Liver (tissue), 9 donors: ENCODE measurements around the gene PIWIL4. TPM values are rescaled to one million over a fixed set of nuclear protein-coding genes. Genes with fewer than 3 reads are reported as not detected.

Experiments
- DNase-seq: peaks from one replicate; pipeline ENCODE4 v3.0.0-alpha.2; 2017; ENCODE audit warnings: low spot score
- H3K27ac ChIP-seq, 2 donors: one replicate each; pipeline ENCODE4 v1.7.0; 2013; ENCODE audit warnings: inconsistent platforms in 2 of 2, low read length in 2 of 2, control low read depth in 1 of 2, low read depth in 1 of 2, mild to moderate bottlenecking in 1 of 2
- H3K27me3 ChIP-seq, 4 donors: one replicate each; pipeline versions ENCODE4 v1.6.1 to v1.7.0; 2013; ENCODE audit warnings: low read length in 3 of 4, inconsistent platforms in 1 of 4, mild to moderate bottlenecking in 1 of 4, moderate library complexity in 1 of 4; ENCODE audit not compliant: control insufficient read depth in 4 of 4, insufficient read depth in 4 of 4
- H3K36me3 ChIP-seq, 4 donors: one replicate each; pipeline versions ENCODE4 v1.6.1 to v1.7.0; 2013; ENCODE audit warnings: low read length in 3 of 4, mild to moderate bottlenecking in 3 of 4, low read depth in 1 of 4, moderate library complexity in 1 of 4; ENCODE audit not compliant: control insufficient read depth in 4 of 4, insufficient read depth in 3 of 4
- H3K4me1 ChIP-seq, 4 donors: one replicate each; pipeline versions ENCODE4 v1.6.1 to v1.7.0; 2013; ENCODE audit warnings: low read length in 3 of 4, mild to moderate bottlenecking in 3 of 4, moderate library complexity in 1 of 4; ENCODE audit not compliant: control insufficient read depth in 4 of 4, insufficient read depth in 4 of 4
- H3K4me3 ChIP-seq, 3 donors: one replicate each; pipeline versions ENCODE4 v1.6.1 to v1.7.0; 2013; ENCODE audit warnings: low read length in 3 of 3, control low read depth in 1 of 3, low read depth in 1 of 3, mild to moderate bottlenecking in 1 of 3
- H3K9ac ChIP-seq, 2 donors: one replicate each; pipeline ENCODE4 v1.7.0; 2013; ENCODE audit warnings: low read length in 2 of 2, mild to moderate bottlenecking in 2 of 2, moderate library complexity in 2 of 2, control low read depth in 1 of 2, low read depth in 1 of 2
- H3K9me3 ChIP-seq, 4 donors: one replicate each; pipeline versions ENCODE4 v1.6.1 to v1.7.0; 2013; ENCODE audit warnings: low read length in 3 of 4; ENCODE audit not compliant: control insufficient read depth in 4 of 4
- EGR1 ChIP-seq, 2 donors: IDR thresholded peaks; 2 replicates each; pipeline ENCODE4 v1.6.1; 2016 to 2018; ENCODE audit warnings: antibody characterized with exemption in 2 of 2, low read depth in 2 of 2
- FOXA1 ChIP-seq: IDR thresholded peaks from 2 replicates; pipeline ENCODE4 v1.6.1; 2016; ENCODE audit warnings: antibody characterized with exemption
- FOXA2 ChIP-seq: IDR thresholded peaks from 2 replicates; pipeline ENCODE4 v1.6.1; 2016; ENCODE audit warnings: antibody characterized with exemption
- GABPA ChIP-seq, 2 donors: IDR thresholded peaks in 1 of 2; conservative IDR thresholded peaks in 1 of 2; 2 replicates each; pipeline ENCODE4 v1.6.1; 2016; ENCODE audit warnings: antibody characterized with exemption in 2 of 2, mild to moderate bottlenecking in 1 of 2, moderate library complexity in 1 of 2
- HNF4A ChIP-seq, 2 donors: conservative IDR thresholded peaks; 2 replicates each; pipeline ENCODE4 v1.6.1; 2016; ENCODE audit warnings: antibody characterized with exemption in 2 of 2, mild to moderate bottlenecking in 2 of 2
- HNF4G ChIP-seq: IDR thresholded peaks from 2 replicates; pipeline ENCODE4 v1.6.1; 2016; ENCODE audit warnings: antibody characterized with exemption
- JUND ChIP-seq, 2 donors: IDR thresholded peaks; 2 replicates each; pipeline ENCODE4 v1.6.1; 2016; ENCODE audit warnings: antibody characterized with exemption in 2 of 2
- NR2F2 ChIP-seq: IDR thresholded peaks from 2 replicates; pipeline ENCODE4 v1.6.1; 2016; ENCODE audit warnings: antibody characterized with exemption
- RAD21 ChIP-seq, 2 donors: IDR thresholded peaks; 2 replicates each; pipeline ENCODE4 v1.6.1; 2016; ENCODE audit warnings: antibody characterized with exemption in 2 of 2, mild to moderate bottlenecking in 2 of 2
- RXRA ChIP-seq, 2 donors: IDR thresholded peaks; 2 replicates each; pipeline ENCODE4 v1.6.1; 2017 to 2018; ENCODE audit warnings: antibody characterized with exemption in 2 of 2, mild to moderate bottlenecking in 1 of 2
- SP1 ChIP-seq: IDR thresholded peaks from 2 replicates; pipeline ENCODE4 v1.6.1; 2018; ENCODE audit warnings: antibody characterized with exemption, mild to moderate bottlenecking
- TAF1 ChIP-seq: conservative IDR thresholded peaks from 2 replicates; pipeline ENCODE4 v1.6.1; 2016; ENCODE audit warnings: antibody characterized with exemption, mild to moderate bottlenecking
- YY1 ChIP-seq: IDR thresholded peaks from 2 replicates; pipeline ENCODE4 v1.6.1; 2016; ENCODE audit warnings: antibody characterized with exemption, mild to moderate bottlenecking
- WGBS: extraction: QIAGEN DNeasy Blood & Tissue Kit; methylation state at CpG from one replicate; pipeline ENCODE4 v1.1.7; 2013; 5-methylcytosine and 5-hydroxymethylcytosine counted together
- polyA plus RNA-seq, 2 donors: library from polyadenylated mRNA; stranded (reverse) in 1 of 2; unstranded in 1 of 2; fragments of 200-250 nt in 1 of 2; fragments of >200 nt in 1 of 2; fragmentation: Nextera tagmentation in 1 of 2; extraction: Ambion mirVana in 1 of 2; gene quantifications; one replicate each; pipeline versions ENCODE4 v1.2.1 to v1.2.3, GENCODE V29; 2013 to 2015
- total RNA-seq, 2 donors: library from RNA; depleted of rRNA; stranded (reverse); fragments of >200 nt; gene quantifications; one replicate each; pipeline ENCODE4 v1.2.3, GENCODE V29; 2014
- TF ChIP-seq, protein P1 (sequence below): fragments of 150-350 bp; IDR thresholded peaks from 2 replicates; pipeline ENCODE4 v1.5.1; 2017; ENCODE audit warnings: improper control_type of control experiment, low read depth, low read length; ENCODE audit not compliant: missing input control
- TF ChIP-seq, protein P2 (sequence below): IDR thresholded peaks from 2 replicates; pipeline ENCODE4 v1.6.1; 2016; ENCODE audit warnings: antibody characterized with exemption, mild to moderate bottlenecking
- TF ChIP-seq, protein P3 (sequence below): IDR thresholded peaks from 2 replicates; pipeline ENCODE4 v1.6.1; 2016; ENCODE audit warnings: antibody characterized with exemption
- TF ChIP-seq, protein P4 (sequence below): IDR thresholded peaks from 2 replicates; pipeline ENCODE4 v1.6.1; 2016; ENCODE audit warnings: antibody characterized with exemption
- TF ChIP-seq, protein P5 (sequence below): IDR thresholded peaks from 2 replicates; pipeline ENCODE4 v1.6.1; 2016; ENCODE audit warnings: antibody characterized with exemption
- donor health status: healthy.
- donor health status: healthy.
- donor health status: healthy.
- donor health status: healthy.
- donor health status: healthy.

The PIWIL4 gene
- total and polyA plus RNA-seq, 4 donors: 0.18 to 1.5 (median 0.51) TPM

DNA sequence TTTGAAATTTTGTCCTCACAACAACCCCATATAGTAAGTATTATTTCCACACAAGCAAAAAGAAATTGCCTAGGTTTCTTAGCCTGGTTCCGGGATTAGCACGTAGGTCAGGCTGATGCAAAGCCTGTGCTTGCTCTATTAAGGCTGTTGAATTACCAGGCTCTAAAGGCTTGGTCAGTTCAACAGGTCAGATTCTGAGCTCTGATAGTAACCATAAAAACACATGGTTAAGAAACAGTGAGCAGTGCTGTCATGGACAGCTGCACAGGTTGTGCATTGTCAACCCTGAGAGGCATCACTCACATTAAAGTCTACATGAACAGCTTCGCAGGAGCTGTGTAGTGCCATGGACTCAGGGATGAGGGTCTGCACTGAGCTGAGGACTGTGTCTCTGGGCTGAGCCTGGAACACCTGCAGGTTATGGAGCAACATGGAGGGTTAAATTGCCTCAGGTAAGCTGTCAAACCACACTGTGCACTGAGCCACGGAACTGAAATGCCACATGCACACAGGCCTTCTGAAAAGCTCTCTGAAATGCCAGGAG lies 98.0 kb downstream of the PIWIL4 start:
- TF ChIP-seq, protein P1, sequence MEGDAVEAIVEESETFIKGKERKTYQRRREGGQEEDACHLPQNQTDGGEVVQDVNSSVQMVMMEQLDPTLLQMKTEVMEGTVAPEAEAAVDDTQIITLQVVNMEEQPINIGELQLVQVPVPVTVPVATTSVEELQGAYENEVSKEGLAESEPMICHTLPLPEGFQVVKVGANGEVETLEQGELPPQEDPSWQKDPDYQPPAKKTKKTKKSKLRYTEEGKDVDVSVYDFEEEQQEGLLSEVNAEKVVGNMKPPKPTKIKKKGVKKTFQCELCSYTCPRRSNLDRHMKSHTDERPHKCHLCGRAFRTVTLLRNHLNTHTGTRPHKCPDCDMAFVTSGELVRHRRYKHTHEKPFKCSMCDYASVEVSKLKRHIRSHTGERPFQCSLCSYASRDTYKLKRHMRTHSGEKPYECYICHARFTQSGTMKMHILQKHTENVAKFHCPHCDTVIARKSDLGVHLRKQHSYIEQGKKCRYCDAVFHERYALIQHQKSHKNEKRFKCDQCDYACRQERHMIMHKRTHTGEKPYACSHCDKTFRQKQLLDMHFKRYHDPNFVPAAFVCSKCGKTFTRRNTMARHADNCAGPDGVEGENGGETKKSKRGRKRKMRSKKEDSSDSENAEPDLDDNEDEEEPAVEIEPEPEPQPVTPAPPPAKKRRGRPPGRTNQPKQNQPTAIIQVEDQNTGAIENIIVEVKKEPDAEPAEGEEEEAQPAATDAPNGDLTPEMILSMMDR: no peak
- TF ChIP-seq GABPA (IDR thresholded peaks at IDR 0.05 in 1 of 2, conservative IDR thresholded peaks at IDR 0.05 in 1 of 2) (no peak), FOXA2 (no peak), TAF1 (no peak), YY1 (no peak), SP1 (no peak), FOXA1 (no peak), JUND (IDR thresholded peaks at IDR 0.05) (no peak), HNF4A (conservative IDR thresholded peaks at IDR 0.05) (no peak), EGR1 (IDR thresholded peaks at IDR 0.05; ENCODE audit: low read depth in 2 of 2) (no peak), NR2F2 (no peak), HNF4G (no peak), RAD21 (IDR thresholded peaks at IDR 0.05) (no peak), RXRA (IDR thresholded peaks at IDR 0.05) (no peak)
- TF ChIP-seq, protein P2, sequence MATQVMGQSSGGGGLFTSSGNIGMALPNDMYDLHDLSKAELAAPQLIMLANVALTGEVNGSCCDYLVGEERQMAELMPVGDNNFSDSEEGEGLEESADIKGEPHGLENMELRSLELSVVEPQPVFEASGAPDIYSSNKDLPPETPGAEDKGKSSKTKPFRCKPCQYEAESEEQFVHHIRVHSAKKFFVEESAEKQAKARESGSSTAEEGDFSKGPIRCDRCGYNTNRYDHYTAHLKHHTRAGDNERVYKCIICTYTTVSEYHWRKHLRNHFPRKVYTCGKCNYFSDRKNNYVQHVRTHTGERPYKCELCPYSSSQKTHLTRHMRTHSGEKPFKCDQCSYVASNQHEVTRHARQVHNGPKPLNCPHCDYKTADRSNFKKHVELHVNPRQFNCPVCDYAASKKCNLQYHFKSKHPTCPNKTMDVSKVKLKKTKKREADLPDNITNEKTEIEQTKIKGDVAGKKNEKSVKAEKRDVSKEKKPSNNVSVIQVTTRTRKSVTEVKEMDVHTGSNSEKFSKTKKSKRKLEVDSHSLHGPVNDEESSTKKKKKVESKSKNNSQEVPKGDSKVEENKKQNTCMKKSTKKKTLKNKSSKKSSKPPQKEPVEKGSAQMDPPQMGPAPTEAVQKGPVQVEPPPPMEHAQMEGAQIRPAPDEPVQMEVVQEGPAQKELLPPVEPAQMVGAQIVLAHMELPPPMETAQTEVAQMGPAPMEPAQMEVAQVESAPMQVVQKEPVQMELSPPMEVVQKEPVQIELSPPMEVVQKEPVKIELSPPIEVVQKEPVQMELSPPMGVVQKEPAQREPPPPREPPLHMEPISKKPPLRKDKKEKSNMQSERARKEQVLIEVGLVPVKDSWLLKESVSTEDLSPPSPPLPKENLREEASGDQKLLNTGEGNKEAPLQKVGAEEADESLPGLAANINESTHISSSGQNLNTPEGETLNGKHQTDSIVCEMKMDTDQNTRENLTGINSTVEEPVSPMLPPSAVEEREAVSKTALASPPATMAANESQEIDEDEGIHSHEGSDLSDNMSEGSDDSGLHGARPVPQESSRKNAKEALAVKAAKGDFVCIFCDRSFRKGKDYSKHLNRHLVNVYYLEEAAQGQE: no peak
- TF ChIP-seq, protein P3, sequence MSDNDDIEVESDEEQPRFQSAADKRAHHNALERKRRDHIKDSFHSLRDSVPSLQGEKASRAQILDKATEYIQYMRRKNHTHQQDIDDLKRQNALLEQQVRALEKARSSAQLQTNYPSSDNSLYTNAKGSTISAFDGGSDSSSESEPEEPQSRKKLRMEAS: no peak
- TF ChIP-seq, protein P4, sequence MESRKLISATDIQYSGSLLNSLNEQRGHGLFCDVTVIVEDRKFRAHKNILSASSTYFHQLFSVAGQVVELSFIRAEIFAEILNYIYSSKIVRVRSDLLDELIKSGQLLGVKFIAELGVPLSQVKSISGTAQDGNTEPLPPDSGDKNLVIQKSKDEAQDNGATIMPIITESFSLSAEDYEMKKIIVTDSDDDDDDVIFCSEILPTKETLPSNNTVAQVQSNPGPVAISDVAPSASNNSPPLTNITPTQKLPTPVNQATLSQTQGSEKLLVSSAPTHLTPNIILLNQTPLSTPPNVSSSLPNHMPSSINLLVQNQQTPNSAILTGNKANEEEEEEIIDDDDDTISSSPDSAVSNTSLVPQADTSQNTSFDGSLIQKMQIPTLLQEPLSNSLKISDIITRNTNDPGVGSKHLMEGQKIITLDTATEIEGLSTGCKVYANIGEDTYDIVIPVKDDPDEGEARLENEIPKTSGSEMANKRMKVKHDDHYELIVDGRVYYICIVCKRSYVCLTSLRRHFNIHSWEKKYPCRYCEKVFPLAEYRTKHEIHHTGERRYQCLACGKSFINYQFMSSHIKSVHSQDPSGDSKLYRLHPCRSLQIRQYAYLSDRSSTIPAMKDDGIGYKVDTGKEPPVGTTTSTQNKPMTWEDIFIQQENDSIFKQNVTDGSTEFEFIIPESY: no peak
- TF ChIP-seq, protein P5, sequence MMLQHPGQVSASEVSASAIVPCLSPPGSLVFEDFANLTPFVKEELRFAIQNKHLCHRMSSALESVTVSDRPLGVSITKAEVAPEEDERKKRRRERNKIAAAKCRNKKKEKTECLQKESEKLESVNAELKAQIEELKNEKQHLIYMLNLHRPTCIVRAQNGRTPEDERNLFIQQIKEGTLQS: no peak
- no peak overlapping the region for H3K4me3 ChIP-seq
- WGBS: 92% methylated on average over 4 of the region's 4 CpGs
- DNase-seq: no peak
- H3K27me3 ChIP-seq: no peaks in the 10 kb centered on the region
- no peak overlapping the region for H3K27ac ChIP-seq
- H3K9ac ChIP-seq: no peak overlapping the region
- no peaks in the 10 kb centered on the region for H3K9me3 ChIP-seq
- H3K4me1 ChIP-seq: no peaks in the 10 kb centered on the region
- H3K36me3 ChIP-seq: no peaks in the 10 kb centered on the region
